ENCODE data around the gene TBCD.

The TBCD gene

DNA sequence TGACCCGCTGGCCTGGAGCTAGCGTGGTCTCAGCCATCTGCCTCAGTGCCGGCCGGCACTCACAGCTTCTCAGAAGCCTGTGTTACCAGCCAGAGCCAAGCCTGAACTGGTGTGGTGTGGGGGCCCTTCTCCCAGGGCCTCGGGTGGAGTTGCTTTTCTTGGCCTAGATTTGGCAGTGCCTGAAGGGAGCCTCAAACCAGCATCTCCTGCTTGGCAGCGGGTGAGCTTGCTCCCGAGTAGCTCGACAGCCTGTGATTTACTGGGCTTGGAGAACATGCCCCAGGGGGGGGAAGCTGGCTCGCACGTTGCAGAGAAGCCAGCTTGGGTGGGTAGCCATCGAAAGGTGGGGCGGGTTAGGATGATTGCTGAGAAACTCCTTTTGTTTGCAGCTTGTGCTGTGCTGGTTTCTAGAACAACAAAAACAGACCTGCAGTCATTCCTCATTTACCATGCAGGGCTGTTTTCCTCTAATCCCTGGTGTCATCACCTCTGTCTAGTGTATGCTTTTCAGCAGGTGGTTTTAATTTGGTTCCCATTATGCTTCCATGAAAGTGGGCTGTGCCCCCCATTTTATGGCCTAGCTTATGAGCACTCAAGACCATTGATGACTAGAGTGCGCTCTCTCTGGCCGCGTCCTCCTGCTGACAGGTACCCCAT lies 42.2 kb downstream of the TBCD start:
- DNase-seq: peak; percentile 10

DNA sequence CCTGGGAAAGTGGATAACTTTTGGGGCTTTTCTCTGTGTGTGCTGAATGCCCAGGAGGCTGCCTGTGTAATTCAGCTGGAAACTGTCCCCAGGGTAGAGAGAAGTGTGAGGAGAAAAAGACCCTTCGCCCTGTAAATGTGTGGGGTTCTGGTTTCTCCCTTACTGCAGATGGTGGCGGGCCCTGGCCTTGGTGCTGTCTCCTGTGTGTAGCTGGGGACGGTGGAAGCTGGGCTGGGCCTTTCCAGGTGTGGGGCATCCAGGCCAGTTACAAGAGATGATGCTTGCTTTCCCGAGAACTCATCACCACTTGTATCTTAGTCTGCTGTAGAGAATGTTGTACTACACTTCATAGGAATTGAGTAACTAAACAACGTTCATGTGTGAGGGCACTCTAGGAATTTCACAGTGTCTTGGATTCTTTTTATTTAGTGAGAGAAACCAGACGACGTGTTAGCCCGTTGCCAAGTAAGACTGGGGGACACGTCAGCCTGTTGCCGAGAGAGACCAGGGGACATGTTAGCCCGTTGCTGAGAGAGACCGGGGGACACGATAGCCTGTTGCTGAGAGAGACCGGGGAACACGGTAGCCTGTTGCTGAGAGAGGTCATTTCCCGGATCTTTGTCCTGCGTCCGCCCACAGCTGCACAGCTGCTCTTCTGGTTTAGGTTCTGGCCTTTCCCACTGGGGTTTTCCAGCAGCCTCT lies 43.1 kb downstream of the TBCD start:
- DNase-seq: no peak

DNA sequence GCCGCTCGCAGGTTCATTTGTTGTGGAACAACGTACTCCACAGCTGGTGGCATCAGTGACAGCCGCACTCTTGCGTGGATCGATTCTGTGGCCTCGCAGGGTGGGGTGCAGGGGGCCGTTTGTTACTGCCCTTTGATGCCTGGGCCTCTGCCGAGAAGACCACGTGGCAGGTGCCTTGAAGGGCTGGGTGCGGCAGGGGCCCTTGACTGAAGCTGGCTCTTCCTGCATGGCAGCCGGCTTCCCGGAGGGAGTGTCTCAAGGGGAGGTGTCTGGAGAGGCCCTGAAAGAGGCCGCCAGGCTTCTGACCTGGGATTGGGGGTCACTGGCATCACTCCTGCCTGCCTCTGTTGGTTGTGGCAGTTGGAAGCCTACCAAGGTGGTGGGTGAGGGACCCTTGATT lies 43.8 kb downstream of the TBCD start:
- DNase-seq: no peak

DNA sequence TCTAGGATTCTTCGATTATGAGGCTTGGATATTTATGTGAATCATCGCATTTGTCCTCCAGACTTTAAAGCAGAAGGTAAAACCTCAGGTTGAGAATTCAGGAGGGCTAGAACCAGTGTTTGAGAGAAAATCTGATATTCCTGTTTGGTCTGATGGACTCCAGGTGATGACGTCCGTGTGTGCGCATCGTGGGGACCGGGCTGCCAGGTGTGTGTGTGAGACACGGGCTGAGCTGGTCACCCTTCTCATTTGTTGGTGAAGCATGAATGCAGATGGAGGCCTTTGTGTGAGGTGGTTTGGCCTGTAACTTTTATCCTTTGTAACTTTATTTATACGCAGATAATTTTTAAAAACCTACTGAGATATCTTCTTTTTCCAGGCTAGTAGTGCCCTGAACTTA lies 45.2 kb downstream of the TBCD start:
- DNase-seq: no peak

DNA sequence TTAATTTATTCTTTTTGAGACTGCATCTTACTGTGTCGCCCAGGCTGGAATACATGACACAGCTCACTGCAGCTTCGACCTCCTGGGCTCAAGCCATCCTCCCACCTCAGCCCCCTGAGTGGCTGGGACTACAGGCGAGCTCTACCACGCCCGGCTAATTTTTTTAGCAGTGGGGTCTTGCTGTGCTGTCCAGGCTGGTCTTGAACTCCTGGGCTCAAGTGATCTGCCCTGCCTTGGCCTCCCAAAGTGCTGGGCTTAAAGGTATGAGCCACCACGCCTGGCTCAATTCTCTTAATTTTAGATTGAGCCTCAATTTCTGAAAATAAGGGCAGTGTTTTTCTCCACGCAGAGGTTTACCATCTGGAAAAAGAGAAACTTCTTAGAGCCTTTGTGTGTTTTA lies 46.9 kb downstream of the TBCD start:
- DNase-seq: no peak

DNA sequence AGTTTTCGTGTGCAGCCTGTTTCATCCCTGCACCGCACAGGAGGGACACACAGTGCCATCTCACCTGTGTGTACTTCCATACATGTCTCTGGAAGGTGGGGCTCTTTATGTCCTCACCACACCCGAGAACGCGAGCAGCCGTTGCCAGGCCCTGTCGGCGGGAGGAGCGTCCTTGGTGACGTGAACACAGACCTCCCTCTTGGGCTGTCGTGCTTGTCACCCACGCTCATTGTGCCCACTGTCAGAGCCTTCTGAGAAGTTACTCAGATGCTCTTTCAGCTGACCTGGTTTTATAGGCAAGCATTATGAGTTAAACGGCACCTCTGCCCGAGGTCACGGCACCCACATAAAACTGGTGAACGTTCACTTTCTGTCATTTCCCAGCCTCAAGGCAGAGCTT lies 47.7 kb downstream of the TBCD start:
- no peak for DNase-seq

DNA sequence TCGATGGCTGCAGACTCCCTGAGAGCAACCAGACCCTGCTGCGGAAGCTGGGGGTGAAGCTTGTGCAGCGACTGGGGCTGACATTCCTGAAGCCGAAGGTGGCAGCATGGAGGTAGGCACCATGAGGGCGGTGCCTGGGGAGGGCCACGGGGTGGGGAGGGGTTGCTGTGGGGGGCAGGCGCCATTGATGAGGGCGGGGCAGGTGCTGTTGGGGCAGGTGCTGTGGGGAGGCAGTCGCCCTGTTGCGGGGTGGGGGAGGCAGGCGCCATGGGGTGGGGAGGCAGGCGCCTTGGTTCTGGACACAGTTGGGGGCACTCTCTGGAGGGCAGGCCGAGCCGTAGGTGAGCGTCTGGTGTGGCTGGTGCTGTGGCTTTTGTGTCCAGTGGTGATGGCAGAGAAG lies 49.0 kb downstream of the TBCD start:
- DNase-seq: no peak

DNA sequence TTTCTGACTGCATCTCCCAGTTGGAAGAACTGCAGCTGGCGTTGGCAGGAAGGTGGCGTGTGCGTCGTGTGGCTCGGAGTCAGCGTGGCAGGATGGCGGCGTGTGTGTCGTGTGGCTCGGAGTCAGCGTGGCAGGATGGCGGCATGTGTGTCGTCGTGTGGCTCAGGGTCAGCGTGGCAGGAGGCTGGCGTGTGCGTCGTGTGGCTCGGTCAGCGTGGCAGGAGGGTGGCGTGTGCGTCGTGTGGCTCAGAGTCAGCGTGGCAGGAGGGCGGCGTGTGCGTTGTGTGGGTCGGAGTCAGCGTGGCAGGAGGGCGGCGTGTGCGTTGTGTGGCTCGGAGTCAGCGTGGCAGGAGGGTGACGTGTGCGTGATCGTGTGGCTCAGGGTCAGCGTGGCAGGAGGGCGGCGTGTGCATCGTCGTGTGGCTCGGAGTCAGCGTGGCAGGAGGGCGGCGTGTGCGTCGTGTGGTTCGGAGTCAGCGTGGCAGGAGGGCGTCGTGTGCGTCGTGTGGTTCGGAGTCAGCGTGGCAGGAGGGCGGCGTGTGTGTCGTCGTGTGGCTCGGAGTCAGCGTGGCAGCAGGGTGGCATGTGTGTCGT lies 49.6 kb downstream of the TBCD start:
- DNase-seq: no peak

DNA sequence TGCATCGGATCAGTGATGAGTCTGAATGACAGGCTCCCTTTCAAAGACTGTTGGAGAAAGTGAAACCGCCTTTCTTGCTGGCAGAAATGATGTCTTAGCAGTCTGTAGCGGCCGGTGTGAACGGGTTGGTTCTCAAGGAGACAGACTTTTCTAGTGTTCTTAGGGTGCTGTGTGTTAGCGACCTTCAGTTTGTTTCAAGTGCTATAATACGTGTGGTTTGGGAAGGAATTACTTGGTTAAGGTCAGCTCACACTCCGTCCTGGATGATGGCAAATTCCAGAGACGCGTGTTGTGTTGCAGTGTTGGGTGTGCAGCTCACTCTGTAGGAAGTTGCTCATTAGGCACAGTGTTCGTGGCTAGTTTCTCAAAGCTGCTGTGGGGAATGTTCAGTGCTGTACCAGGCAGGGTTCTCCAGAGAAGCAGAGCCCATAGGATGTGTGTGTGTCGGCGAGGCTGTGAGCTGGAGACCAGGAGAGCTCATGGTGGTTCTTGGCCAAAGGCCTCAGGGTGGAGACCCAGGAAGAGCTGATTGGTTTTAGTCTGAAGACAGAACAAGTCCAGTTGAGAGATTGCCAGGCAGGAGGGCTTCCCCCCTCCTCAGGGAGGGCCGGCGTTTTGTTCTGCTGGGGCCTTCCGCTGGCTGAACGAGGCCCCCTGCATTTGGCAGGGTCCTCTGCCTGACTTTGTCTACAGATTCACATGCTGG lies 50.4 kb downstream of the TBCD start:
- DNase-seq: no peak

DNA sequence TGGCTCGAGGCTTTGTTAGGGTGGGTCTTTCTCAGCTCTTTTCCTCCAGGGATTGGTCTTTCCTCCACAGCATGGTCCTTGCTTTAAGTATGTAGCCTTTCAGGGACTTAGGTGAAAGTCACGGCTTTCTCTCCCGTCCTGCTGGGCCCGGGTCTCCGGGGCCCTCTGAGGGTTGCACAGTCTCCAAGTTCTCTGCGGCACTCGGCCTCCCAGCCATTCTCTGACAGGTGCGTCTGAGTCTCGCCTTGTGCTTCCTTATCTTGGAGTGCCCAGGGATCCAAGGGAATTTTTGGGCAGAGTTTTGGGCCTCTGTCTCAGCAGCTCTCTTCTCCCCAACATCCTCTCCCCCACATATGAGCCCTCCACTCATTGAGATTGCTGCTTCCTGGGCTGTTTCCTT lies 51.3 kb downstream of the TBCD start:
- no peak for DNase-seq

DNA sequence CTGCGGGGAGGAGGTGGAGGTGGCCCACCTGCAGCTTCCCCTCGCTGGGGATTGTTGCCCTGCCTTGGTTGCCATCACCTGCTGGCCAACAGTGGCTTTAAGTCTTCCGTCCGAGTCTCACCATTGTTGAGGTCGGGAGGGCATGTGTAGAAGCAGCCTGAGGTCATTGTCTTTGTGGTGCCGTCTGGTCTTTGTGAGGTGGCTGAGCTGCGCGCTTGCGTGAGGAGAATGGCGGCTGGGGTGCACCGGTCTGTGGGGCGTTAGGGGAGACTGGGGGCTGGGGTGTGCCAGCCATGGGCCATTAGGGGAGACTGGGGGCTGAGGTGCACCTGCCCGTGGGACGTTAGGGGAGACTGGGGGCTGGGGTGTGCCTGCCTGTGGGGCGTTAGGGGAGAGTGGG lies 51.7 kb downstream of the TBCD start:
- DNase-seq: no peak

DNA sequence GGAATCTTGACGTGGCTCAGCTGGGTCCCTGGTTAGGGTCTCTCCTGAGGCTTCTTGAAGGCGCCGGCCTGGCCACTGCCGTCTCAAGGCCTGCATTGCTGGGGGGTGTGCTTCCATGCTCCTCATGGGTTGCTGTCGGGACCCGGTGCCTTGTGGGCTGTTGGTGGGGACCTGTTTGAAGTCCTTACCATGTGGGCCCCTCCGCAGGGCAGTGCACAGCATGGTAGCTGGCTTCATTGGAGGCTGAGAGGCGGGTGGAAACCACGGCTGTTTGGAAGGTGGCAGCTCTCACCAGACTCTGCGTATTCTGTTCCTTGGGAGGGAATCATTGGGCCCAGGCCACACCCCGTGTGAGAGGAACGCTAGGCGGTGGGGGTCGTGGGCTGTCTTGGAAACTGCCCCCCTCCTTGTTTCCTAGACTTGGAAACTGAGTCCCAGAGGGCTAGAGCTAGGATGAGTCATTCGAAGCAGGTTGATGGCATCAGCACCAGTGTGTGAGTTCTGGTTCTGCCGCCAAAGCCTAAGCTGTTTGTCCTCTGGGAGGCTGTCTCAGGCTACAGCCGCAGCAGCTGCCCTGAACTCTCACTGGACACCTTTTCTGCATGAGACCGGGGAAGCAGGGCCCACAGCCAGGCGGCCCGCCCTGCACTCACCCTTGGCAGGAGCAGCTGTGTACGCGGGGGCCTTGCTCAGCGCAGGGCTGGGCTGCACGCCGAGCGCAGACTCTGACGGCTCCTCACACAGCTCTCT lies 52.8 kb downstream of the TBCD start:
- DNase-seq: no peak

DNA sequence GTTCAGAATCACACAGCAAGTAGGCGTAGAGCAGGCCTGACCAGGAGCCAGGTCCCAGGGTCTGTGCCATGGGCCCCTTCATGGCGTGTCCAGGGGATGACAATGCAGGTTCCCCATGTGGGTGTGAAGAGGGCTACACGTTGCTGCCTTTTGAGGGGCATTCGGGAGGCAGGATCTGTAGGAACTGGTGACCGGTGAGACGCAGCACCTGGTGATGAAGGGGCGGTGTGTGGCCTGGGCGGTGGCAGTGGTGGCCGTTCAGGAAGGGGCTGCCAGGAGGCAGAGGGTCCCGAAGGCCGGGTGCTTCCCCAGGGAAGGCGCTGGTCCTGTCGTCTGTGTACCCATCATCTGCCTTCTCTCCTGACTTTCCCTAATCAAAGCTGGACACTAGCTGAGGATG lies 53.4 kb downstream of the TBCD start:
- DNase-seq: no peak

DNA sequence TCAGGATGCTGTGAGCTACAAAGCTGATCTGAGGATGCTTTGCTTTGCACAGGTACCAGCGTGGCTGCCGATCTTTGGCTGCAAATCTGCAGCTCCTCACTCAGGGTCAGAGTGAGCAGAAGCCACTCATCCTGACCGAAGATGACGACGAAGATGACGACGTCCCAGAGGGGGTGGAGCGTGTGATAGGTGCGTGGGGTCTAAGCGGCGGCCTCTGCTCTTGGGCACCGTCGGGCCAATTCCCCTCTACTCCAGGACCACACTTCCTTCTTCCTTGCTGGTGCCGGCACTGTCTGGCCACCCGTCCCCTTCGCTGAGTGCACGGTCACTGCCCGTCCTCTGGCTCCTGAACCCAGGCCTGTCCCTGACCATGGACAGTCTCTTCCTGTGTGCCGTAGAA lies 54.0 kb downstream of the TBCD start:
- DNase-seq: no peak

DNA sequence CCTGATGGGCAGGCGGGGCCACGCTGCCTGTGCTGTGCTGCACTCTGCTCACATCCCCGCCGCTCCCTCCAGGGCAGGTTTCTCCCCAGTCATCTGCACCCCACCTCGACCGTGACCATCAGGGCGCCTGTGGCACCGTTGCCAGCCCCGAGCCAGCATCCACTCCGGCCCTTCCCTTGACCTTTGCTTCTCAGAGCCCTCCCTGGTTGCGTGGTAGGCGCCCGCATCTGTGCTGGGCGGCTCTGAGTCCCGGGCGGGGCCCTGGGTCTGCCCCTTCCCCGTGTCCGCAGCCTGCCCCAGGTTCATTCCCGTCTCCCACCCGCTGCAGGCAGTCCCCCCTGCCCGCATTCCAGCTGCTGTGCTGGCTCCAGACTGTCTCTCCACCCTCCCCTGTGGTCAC lies 54.8 kb downstream of the TBCD start:
- no peak for DNase-seq

DNA sequence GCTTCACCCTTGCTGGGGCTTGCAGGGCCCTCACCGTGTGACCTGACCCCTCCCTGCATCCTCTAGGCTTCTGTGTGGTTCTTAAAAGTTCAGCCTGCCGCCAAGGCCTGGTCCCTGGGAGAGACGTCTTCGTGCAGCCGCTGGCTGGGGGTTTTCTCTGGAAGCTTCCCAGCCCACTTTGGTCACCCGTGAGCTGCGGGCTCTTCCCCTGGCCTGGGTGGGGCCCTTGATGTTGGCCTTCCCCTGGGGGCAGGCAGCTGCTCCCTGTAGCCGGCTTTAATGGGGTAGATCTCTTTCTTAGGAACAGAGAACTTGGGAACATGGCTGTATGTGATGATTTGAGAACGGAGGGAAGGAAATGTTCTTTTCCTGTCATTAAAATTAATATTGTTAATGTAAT lies 55.2 kb downstream of the TBCD start:
- DNase-seq: no peak

DNA sequence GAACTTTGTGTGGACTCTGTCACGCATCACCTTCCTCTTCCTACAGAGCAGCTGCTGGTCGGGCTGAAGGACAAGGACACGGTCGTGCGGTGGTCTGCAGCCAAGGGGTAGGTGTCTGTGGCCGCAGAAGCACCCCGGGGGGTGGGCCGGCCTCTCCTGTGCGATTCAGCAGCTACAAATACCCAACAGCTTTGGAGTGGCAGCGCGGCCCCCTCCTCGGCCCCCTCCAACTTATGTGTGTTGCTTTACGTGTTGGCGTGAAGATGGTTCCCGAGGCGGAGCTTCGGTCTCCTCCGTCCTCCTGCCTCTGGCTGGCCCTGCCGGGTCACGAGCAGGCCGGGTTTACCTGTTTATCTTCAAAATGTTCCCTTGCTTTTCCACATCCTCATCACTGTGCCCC lies 55.7 kb downstream of the TBCD start:
- DNase-seq: no peak

DNA sequence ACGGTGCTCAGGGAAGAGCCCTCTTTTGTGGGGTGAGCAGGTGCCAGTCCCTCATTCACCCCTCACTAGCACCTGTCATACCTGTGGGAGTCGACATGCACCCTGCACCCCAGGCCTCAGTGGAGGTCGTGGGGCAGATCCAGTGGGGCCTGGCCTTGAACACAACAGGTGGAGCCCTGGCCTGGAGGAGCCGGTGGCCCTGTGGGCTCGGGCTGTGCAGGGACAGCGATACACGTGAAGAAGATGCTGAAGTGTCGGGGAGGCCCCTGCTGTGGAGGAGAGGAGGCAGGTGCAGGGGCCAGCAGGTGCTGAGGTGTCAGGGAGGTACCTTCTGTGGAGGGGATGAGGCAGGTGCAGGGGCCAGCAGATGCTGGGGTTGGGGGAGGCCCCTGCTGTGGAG lies 56.1 kb downstream of the TBCD start:
- no peak for DNase-seq

DNA sequence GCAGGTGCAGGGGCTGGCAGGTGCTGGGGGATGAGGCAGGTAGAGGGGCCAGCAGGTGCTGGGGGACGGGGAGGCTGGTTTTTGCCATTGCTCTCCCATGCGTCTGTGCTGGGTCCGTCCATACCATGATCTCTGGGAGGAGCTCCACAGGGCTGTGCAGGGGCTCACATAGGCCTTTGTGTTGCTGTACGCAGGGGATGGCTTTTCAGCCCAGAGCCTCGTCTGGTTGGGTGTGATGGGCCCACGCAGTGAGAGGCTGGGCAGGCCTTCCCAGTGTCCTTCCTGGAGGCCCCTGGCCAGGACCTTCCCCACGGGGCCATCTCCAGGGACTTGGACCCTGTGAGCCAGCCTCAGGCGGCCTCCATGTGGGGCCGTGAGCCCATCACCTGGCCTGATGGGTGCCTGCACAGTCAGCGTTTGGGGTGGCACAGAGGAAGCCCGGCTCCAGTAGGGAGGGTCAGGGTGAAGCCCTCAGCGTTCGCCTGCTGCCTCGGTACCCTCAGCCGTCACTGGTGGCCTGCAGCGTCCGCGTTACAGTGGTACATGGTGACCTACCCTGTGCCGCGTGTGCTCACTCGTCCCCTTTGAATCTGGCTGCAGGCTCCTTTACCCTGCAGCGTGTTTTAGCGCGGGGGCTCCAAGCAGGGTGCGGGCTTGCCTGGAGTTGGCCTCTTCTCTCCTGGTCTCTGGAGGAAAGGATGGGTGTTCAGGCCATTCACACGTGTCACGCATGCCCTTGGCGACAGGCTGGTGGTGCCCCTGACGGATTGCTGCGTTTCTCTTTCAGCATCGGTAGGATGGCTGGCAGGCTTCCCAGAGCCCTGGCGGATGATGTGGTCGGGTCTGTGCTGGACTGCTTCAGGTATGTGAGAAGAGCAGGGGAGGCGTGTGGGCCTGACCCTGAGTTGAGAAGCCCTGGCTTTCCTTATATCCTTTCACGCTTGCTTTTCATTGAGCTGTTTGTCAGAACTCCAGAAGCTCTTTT lies 57.3 kb downstream of the TBCD start:
- no peak for DNase-seq

DNA sequence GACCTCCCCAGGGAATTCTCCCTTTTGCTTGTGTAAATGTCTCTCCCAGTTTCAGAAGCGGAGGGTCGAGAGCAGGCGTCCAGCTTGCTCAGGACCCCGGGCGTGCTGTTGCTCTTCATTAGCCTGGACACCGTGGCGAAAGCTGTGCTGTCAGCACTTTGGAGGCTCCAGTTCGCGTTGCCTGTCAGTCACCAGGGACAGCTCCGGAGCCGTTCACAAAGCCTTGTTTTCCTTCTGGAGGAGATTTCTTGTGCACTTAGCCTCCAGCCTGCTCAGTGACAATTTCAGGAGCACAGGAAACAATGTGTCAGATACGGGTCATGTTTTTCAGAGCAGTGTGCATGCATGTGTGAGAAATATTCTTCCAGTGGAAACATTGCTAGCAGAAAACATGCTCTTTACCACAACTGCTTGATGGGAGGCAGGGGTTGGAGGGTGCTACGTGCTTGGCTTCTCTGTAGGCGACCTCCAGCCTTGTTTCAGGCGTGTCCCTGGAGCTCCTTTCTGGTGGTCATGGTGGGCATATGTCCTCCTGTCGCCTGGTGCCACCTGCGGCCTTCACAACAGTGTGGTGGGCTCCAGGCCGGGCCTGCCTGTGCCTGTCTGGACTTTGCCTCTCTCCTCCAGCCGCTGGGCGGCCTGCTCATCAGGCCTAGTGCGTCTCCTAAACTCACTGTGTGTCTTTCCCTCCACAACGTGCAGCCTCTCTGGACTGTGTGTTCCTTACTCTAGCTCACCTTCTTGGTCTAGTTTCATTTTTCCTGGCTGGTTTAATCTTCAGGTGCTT lies 59.0 kb downstream of the TBCD start:
- DNase-seq: no peak

DNA sequence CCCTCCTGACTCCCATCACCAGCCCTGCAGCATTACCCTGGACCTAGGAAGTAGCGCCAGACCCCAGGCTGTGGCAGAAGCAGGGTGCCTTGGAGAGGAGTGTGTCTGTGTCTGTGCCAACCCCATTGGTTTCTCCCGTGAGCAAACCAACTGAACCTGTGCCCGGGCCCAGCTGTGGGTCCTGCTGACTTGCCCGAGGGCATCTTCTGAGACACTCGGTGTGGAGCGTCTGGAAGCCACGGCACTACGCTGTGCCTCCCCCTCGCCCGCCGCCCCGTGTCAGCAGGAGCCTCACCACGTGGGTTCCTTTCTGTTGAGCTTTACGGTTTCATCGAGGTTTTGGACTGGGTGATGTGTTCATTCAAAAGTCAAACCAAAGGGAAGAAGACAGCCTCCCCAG lies 60.2 kb downstream of the TBCD start:
- no peak for DNase-seq

All from NCI-H1417 treated with DMSO at 0.1 percent for 48 hours (cell line).